SK-N-SH (cell line): Measurements from ENCODE around the gene LRRC8C. TPM values are rescaled to one million over a fixed set of nuclear protein-coding genes. Genes with fewer than 3 reads are reported as not detected.

Experiments
- CTCF ChIA-PET: fragments of 300-600, 350-600 bp; formaldehyde crosslinking; extraction: SDS; loops from one replicate; lab custom pipeline; 2021; lab: Yijun Ruan, JAX
- POLR2A ChIA-PET: fragments of 350-600 bp; sonication (Branson Sonifier 250); formaldehyde crosslinking; extraction: SDS; loops from one replicate; lab custom pipeline; 2020; ENCODE audit warnings: antibody characterized with exemption, inconsistent platforms; lab: Yijun Ruan, JAX
- DNase-seq: peaks from one replicate; pipeline ENCODE4 v3.0.0; 2012
- H2AFZ ChIP-seq: fragments of 200-600 bp; sonication (generic); 2 replicates; pipeline ENCODE4 v1.8.1; 2016; ENCODE audit warnings: antibody characterized with exemption, mild to moderate bottlenecking, low read depth
- H3F3A ChIP-seq: fragments of 200-600 bp; sonication (generic); replicated peaks from 2 replicates; pipeline ENCODE3; 2016; ENCODE audit warnings: antibody characterized with exemption, mild to moderate bottlenecking; ENCODE audit not compliant: insufficient read depth
- H3K27ac ChIP-seq, 2 experiments: fragments of 200-500 bp in 1 of 2; fragments of 200-600 bp in 1 of 2; sonication (Bioruptor generic) in 1 of 2; sonication (generic), shearing (Covaris generic) in 1 of 2; 2 replicates each; pipeline versions ENCODE4 v1.5.1 to v1.6.1; 2014 to 2016; ENCODE audit warnings: low read depth in 2 of 2, inconsistent platforms in 1 of 2, low read length in 1 of 2, mild to moderate bottlenecking in 1 of 2, mixed read lengths in 1 of 2
- H3K27me3 ChIP-seq: fragments of 200-600 bp; sonication (generic), shearing (Covaris generic); 2 replicates; pipeline ENCODE4 v1.6.1; 2016; ENCODE audit warnings: mixed run types; ENCODE audit not compliant: insufficient read depth
- H3K36me3 ChIP-seq, 2 experiments: fragments of 200-500 bp in 1 of 2; fragments of 200-600 bp in 1 of 2; sonication (Bioruptor generic) in 1 of 2; sonication (generic) in 1 of 2; replicated peaks in 1 of 2; 2 replicates each; pipeline versions ENCODE3 to v1.5.1; 2014 to 2016; ENCODE audit warnings: low read length in 1 of 2, mild to moderate bottlenecking in 1 of 2; ENCODE audit not compliant: insufficient read depth in 2 of 2, control insufficient read depth in 1 of 2
- H3K4me1 ChIP-seq, 2 experiments: fragments of 200-500 bp in 1 of 2; fragments of 200-600 bp in 1 of 2; sonication (Bioruptor generic) in 1 of 2; sonication (generic), shearing (Covaris generic) in 1 of 2; 2 replicates each; pipeline versions ENCODE4 v1.5.1 to v1.6.1; 2014 to 2016; ENCODE audit warnings: low read depth in 1 of 2, low read length in 1 of 2, mixed run types in 1 of 2; ENCODE audit not compliant: insufficient read depth in 2 of 2, control insufficient read depth in 1 of 2
- H3K4me2 ChIP-seq: fragments of 200-600 bp; sonication (generic), shearing (Covaris generic); 2 replicates; pipeline ENCODE4 v1.6.1; 2017; ENCODE audit warnings: mixed run types
- H3K4me3 ChIP-seq, 2 experiments: fragments of 200-500 bp in 1 of 2; fragments of 200-600 bp in 1 of 2; sonication (Bioruptor generic) in 1 of 2; sonication (generic), shearing (Covaris generic) in 1 of 2; 2 replicates each; pipeline versions ENCODE4 v1.5.1 to v1.8.1; 2014 to 2016; ENCODE audit warnings: low read depth in 2 of 2, inconsistent platforms in 1 of 2, low read length in 1 of 2, mild to moderate bottlenecking in 1 of 2, mixed read lengths in 1 of 2, moderate library complexity in 1 of 2
- H3K79me2 ChIP-seq: fragments of 200-600 bp; sonication (generic); 2 replicates; pipeline ENCODE4 v1.8.1; 2017; ENCODE audit warnings: mild to moderate bottlenecking; ENCODE audit not compliant: insufficient read depth
- H3K9ac ChIP-seq: fragments of 200-600 bp; sonication (generic); 2 replicates; pipeline ENCODE4 v1.6.1; 2017; ENCODE audit warnings: mixed run types
- H3K9me2 ChIP-seq: fragments of 200-600 bp; sonication (generic); 2 replicates; pipeline ENCODE4 v1.6.1; 2017; ENCODE audit warnings: mixed run types
- H3K9me3 ChIP-seq: fragments of 200-600 bp; sonication (generic); 2 replicates; pipeline ENCODE4 v1.6.1; 2017; ENCODE audit warnings: mixed run types, mild to moderate bottlenecking, moderate library complexity
- H4K20me1 ChIP-seq: fragments of 200-600 bp; sonication (generic); 2 replicates; pipeline ENCODE4 v1.6.1; 2017; ENCODE audit warnings: mild to moderate bottlenecking, mixed run types; ENCODE audit not compliant: insufficient read depth
- ELF1 ChIP-seq: IDR thresholded peaks from 2 replicates; pipeline ENCODE4 v1.4.0; 2012
- EZH2phosphoT487 ChIP-seq: fragments of 200-600 bp; sonication (generic); IDR thresholded peaks from 2 replicates; pipeline ENCODE4 v1.6.1; 2017; ENCODE audit warnings: low read depth, mixed run types, mild to moderate bottlenecking, antibody characterized with exemption, moderate library complexity, borderline replicate concordance
- FOSL2 ChIP-seq: IDR thresholded peaks from 2 replicates; pipeline ENCODE4 v1.4.0; 2012; ENCODE audit warnings: low read depth, mild to moderate bottlenecking, moderate library complexity, borderline replicate concordance
- FOXJ3 ChIP-seq: sonication (generic); formaldehyde crosslinking; IDR thresholded peaks from 2 replicates; pipeline ENCODE4 v1.5.1; 2020; ENCODE audit warnings: mild to moderate bottlenecking, missing genetic modification reagents
- FOXM1 ChIP-seq: IDR thresholded peaks from 2 replicates; pipeline ENCODE4 v1.4.0; 2012; ENCODE audit warnings: low read depth, mild to moderate bottlenecking
- GATA2 ChIP-seq: sonication (generic); formaldehyde crosslinking; IDR thresholded peaks from 2 replicates; pipeline ENCODE4 v1.5.0; 2020; ENCODE audit warnings: mild to moderate bottlenecking, missing genetic modification reagents
- MEF2A ChIP-seq: IDR thresholded peaks from 2 replicates; pipeline ENCODE4 v1.4.0; 2012; ENCODE audit warnings: low read depth, borderline replicate concordance
- NFIC ChIP-seq: IDR thresholded peaks from 2 replicates; pipeline ENCODE4 v1.4.0; 2012; ENCODE audit warnings: borderline replicate concordance
- PBX3 ChIP-seq: IDR thresholded peaks from 2 replicates; pipeline ENCODE4; 2012
- RAD21 ChIP-seq: IDR thresholded peaks from 2 replicates; pipeline ENCODE4 v1.6.1; 2012; ENCODE audit warnings: mild to moderate bottlenecking, low read length
- RCOR1 ChIP-seq: fragments of 150-350 bp; IDR thresholded peaks from 2 replicates; pipeline ENCODE4 v1.6.1; 2017; ENCODE audit warnings: antibody characterized with exemption, low read length
- RXRA ChIP-seq: IDR thresholded peaks from 2 replicates; pipeline ENCODE4 v1.4.0; 2012; ENCODE audit warnings: low read depth, mild to moderate bottlenecking, borderline replicate concordance
- SMC3 ChIP-seq: IDR thresholded peaks from 2 replicates; pipeline ENCODE4 v1.6.1; 2012; ENCODE audit warnings: low read depth, low read length, improper control_type of control experiment
- TAF1 ChIP-seq: IDR thresholded peaks from 2 replicates; pipeline ENCODE4 v1.6.1; 2012; ENCODE audit warnings: low read depth, mild to moderate bottlenecking, low read length, moderate library complexity, borderline replicate concordance
- TEAD4 ChIP-seq: IDR thresholded peaks from 2 replicates; pipeline ENCODE4 v1.4.0; 2012; ENCODE audit warnings: mild to moderate bottlenecking, borderline replicate concordance; ENCODE audit not compliant: insufficient read depth
- USF1 ChIP-seq: IDR thresholded peaks from 2 replicates; pipeline ENCODE4 v1.4.0; 2012; ENCODE audit warnings: low read depth, borderline replicate concordance
- USF2 ChIP-seq: fragments of 150-350 bp; IDR thresholded peaks from 2 replicates; pipeline ENCODE4 v1.6.1; 2017; ENCODE audit warnings: antibody characterized with exemption, low read length, low read depth, borderline replicate concordance
- YY1 ChIP-seq: IDR thresholded peaks from 2 replicates; pipeline ENCODE4 v1.4.0; 2012; ENCODE audit warnings: low read depth, mild to moderate bottlenecking
- WGBS: methylation state at CpG from one replicate; pipeline ENCODE4 v1.1.6; 2017; ENCODE audit warnings: low lambda C conversion rate; 5-methylcytosine and 5-hydroxymethylcytosine counted together
- polyA plus RNA-seq, 3 experiments: library from polyadenylated mRNA; depleted of rRNA; stranded (reverse); fragments of >200 nt; gene quantifications; 2 replicates each; pipeline ENCODE4 v1.2.3, GENCODE V29; 2012

LRRC8C gene
- polyA plus RNA-seq, 1 of the 3 experiments (the other 2 are of a cell fraction): 4.2 TPM

- ChIA-PET CTCF (interaction anchor here (0.8 to 1.6 kb wide), 3 partner anchors 11 to 117 kb away, joined by 3 to 5 read pairs (median 3); no protein-coding TSS in a partner anchor), POLR2A (no interaction called here)
- TF ChIP-seq MEF2A: no peak
- no peak for TF ChIP-seq PBX3
- TF ChIP-seq FOXM1: no peak
- TF ChIP-seq FOSL2: no peak
- TF ChIP-seq EZH2phosphoT487: no peak
- TF ChIP-seq USF2: no peak
- no peak for TF ChIP-seq TEAD4
- no peak for TF ChIP-seq NFIC
- no peak for TF ChIP-seq GATA2 (CRISPR knock-in tag)
- Histone ChIP-seq H4K20me1 (no peaks in the 10 kb centered on the region), H3K27ac (no peak overlapping the region), H3K79me2 (peaks cover 48% of the 10 kb centered on the region), H2AFZ (no peak overlapping the region), H3K9me2 (no peaks in the 10 kb centered on the region), H3K27me3 (no peaks in the 10 kb centered on the region), H3K36me3 (peaks cover 0 to 3% of the 10 kb centered on the region in 2 experiments), H3K4me2 (no peak overlapping the region), H3K4me1 (no peaks in the 10 kb centered on the region; a peak in 1 of 4 replicates), H3K4me3 (no peak overlapping the region), H3K9ac (no peak overlapping the region), H3F3A (no peaks in the 10 kb centered on the region), H3K9me3 (no peaks in the 10 kb centered on the region; the same call in 1 of the 2 replicates)
- WGBS: 88% methylated on average over 1 of the region's 1 CpG
- no peak for DNase-seq
Measured at GRCh38 chr1:89646259-89646658, 13.3 kb downstream of the LRRC8C start.

- CTCF ChIA-PET: interaction anchor here (1.1 to 1.9 kb wide), 3 partner anchors 26 to 113 kb away, joined by 3 to 9 read pairs (median 4); no protein-coding TSS in a partner anchor
- H3K4me1 ChIP-seq: no peaks in the 10 kb centered on the region; a peak in 1 of 4 replicates
- H4K20me1 ChIP-seq: no peaks in the 10 kb centered on the region
- peaks cover 0 to 3% of the 10 kb centered on the region in 2 experiments for H3K36me3 ChIP-seq
- H3K9ac ChIP-seq: no peak overlapping the region
- H3K9me2 ChIP-seq: no peaks in the 10 kb centered on the region
- H3K27ac ChIP-seq: no peak overlapping the region
- H3K4me2 ChIP-seq: no peak overlapping the region
- no peaks in the 10 kb centered on the region for H3K27me3 ChIP-seq
- no peak for TF ChIP-seq TAF1
- TF ChIP-seq RXRA: no peak
- TF ChIP-seq USF1: no peak
- no peak for TF ChIP-seq YY1
- no peak for TF ChIP-seq SMC3
- no peak for TF ChIP-seq RCOR1
- TF ChIP-seq ELF1: no peak
- TF ChIP-seq FOXJ3 (CRISPR knock-in tag): no peak
- TF ChIP-seq RAD21: no peak
- no peak for TF ChIP-seq NFIC
- no peak for TF ChIP-seq TEAD4
- POLR2A ChIA-PET: no interaction called here
- peaks cover 36% of the 10 kb centered on the region for H3K79me2 ChIP-seq
- no peaks in the 10 kb centered on the region; the same call in 1 of the 2 replicates for H3K9me3 ChIP-seq
- no peak overlapping the region for H2AFZ ChIP-seq
- no peak overlapping the region for H3K4me3 ChIP-seq
- no peak for DNase-seq
- no peaks in the 10 kb centered on the region for H3F3A ChIP-seq
Measured at GRCh38 chr1:89649783-89650182, 16.9 kb downstream of the LRRC8C start.
